Activated CD4-positive, alpha-beta T cell treated with anti-CD3 and anti-CD28 coated beads for 1 hour (primary cell): ENCODE results near the gene DYNLT5.
"Not testable (repeated sequence)": the region's sequence is repeated elsewhere in the genome, so short reads cannot be mapped to it uniquely, and the experiment has no call there.

Experiments
- DNase-seq: peaks from one replicate; pipeline ENCODE4 v3.0.0-alpha.2; 2020

DYNLT5 gene

GRCh38 chr1:66751160-66751559, 1.1 kb upstream of the DYNLT5 start:
- no peak for DNase-seq

- DNase-seq = no peak
These were observed 562 bp downstream of the DYNLT5 start for GRCh38 chr1:66752671-66753371.

GRCh38 chr1:66757722-66758240, 5.5 kb downstream of the DYNLT5 start:
- DNase-seq = no peak

GRCh38 chr1:66758241-66758755, 6.0 kb downstream of the DYNLT5 start:
- no peak for DNase-seq

- no peak for DNase-seq
These were observed 8.2 kb downstream of the DYNLT5 start for GRCh38 chr1:66760506-66760905.

- no peak for DNase-seq
These were observed 9.0 kb downstream of the DYNLT5 start for GRCh38 chr1:66761221-66761620.

- DNase-seq = no peak
These were observed 12.8 kb downstream of the DYNLT5 start for GRCh38 chr1:66764994-66765578.

- no peak for DNase-seq
These were observed 15.4 kb downstream of the DYNLT5 start for GRCh38 chr1:66767626-66768025.

- DNase-seq = no peak
These were observed 16.7 kb downstream of the DYNLT5 start for GRCh38 chr1:66768965-66769364.

- no peak for DNase-seq
These were observed 17.4 kb downstream of the DYNLT5 start for GRCh38 chr1:66769512-66770229.

- no peak for DNase-seq
These were observed 18.0 kb downstream of the DYNLT5 start for GRCh38 chr1:66770240-66770639.

GRCh38 chr1:66770694-66771093, 18.4 kb downstream of the DYNLT5 start:
- no peak for DNase-seq

- DNase-seq = no peak
These were observed 21.0 kb downstream of the DYNLT5 start for GRCh38 chr1:66773227-66773626.

- DNase-seq = no peak
These were observed 22.2 kb downstream of the DYNLT5 start for GRCh38 chr1:66774438-66774837.

- no peak for DNase-seq
These were observed 23.4 kb downstream of the DYNLT5 start for GRCh38 chr1:66775646-66776045.

- no peak for DNase-seq
These were observed 25.6 kb downstream of the DYNLT5 start for GRCh38 chr1:66777831-66778230.

GRCh38 chr1:66778266-66778665, 26.0 kb downstream of the DYNLT5 start:
- no peak for DNase-seq

GRCh38 chr1:66778969-66779368, 26.7 kb downstream of the DYNLT5 start:
- no peak for DNase-seq

GRCh38 chr1:66779475-66780078, 27.3 kb downstream of the DYNLT5 start:
- DNase-seq = no peak

- not testable (repeated sequence) for DNase-seq
These were observed 33.5 kb downstream of the DYNLT5 start for GRCh38 chr1:66785800-66786199.

- DNase-seq = no peak
These were observed 35.4 kb downstream of the DYNLT5 start for GRCh38 chr1:66787641-66788040.

GRCh38 chr1:66788231-66788939, 36.1 kb downstream of the DYNLT5 start:
- DNase-seq = no peak
